ENCODE measurements around the gene ABCG4. TPM values are rescaled to one million over a fixed set of nuclear protein-coding genes. Genes with fewer than 3 reads are reported as not detected.
A peak's percentile ranks its signal among the peaks of the same experiment; 100 is the strongest.

ABCG4 gene
- total and polyA plus RNA-seq, 9 of the 15 experiments (the other 6 are each of a cell fraction or from before 2014, with no cell fraction given), result 0.03 to 0.11 (median 0.07) TPM; not detected in 4

- TF ChIP-seq, protein P1, sequence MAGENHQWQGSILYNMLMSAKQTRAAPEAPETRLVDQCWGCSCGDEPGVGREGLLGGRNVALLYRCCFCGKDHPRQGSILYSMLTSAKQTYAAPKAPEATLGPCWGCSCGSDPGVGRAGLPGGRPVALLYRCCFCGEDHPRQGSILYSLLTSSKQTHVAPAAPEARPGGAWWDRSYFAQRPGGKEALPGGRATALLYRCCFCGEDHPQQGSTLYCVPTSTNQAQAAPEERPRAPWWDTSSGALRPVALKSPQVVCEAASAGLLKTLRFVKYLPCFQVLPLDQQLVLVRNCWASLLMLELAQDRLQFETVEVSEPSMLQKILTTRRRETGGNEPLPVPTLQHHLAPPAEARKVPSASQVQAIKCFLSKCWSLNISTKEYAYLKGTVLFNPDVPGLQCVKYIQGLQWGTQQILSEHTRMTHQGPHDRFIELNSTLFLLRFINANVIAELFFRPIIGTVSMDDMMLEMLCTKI (IDR thresholded peaks at IDR 0.05; ENCODE audit: partially characterized antibody), result no peak
- TF ChIP-seq, protein P2, sequence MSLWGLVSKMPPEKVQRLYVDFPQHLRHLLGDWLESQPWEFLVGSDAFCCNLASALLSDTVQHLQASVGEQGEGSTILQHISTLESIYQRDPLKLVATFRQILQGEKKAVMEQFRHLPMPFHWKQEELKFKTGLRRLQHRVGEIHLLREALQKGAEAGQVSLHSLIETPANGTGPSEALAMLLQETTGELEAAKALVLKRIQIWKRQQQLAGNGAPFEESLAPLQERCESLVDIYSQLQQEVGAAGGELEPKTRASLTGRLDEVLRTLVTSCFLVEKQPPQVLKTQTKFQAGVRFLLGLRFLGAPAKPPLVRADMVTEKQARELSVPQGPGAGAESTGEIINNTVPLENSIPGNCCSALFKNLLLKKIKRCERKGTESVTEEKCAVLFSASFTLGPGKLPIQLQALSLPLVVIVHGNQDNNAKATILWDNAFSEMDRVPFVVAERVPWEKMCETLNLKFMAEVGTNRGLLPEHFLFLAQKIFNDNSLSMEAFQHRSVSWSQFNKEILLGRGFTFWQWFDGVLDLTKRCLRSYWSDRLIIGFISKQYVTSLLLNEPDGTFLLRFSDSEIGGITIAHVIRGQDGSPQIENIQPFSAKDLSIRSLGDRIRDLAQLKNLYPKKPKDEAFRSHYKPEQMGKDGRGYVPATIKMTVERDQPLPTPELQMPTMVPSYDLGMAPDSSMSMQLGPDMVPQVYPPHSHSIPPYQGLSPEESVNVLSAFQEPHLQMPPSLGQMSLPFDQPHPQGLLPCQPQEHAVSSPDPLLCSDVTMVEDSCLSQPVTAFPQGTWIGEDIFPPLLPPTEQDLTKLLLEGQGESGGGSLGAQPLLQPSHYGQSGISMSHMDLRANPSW (CRISPR knock-in tag; IDR thresholded peaks at IDR 0.05), result no peak
- TF ChIP-seq LEF1 (IDR thresholded peaks at IDR 0.05) (no peak), MED1 (CRISPR knock-in tag; IDR thresholded peaks at IDR 0.05; ENCODE audit: borderline replicate concordance) (no peak), ZC3H8 (IDR thresholded peaks at IDR 0.05) (no peak), KLF10 (CRISPR knock-in tag; IDR thresholded peaks at IDR 0.05) (no peak), TCF7 (IDR thresholded peaks at IDR 0.05; ENCODE audit: borderline replicate concordance) (no peak), RCOR1 (IDR thresholded peaks at IDR 0.05; ENCODE audit: borderline replicate concordance in 1 of 2, low read depth in 2 of 2, low read length in 2 of 2) (peak in 1 of 2 experiments; percentile 73; a peak in 2 of 4 replicates), ZSCAN32 (CRISPR knock-in tag; IDR thresholded peaks at IDR 0.05) (no peak), RBM17 (IDR thresholded peaks at IDR 0.05; ENCODE audit: borderline replicate concordance, low read depth, low read length) (no peak), ZC3H11A (IDR thresholded peaks at IDR 0.05; ENCODE audit: low read depth, low read length) (no peak), MCM3 (IDR thresholded peaks at IDR 0.05) (no peak), CREBBP (IDR thresholded peaks at IDR 0.05; ENCODE audit: low read depth, low read length) (no peak)
- TF ChIP-seq, protein P3, sequence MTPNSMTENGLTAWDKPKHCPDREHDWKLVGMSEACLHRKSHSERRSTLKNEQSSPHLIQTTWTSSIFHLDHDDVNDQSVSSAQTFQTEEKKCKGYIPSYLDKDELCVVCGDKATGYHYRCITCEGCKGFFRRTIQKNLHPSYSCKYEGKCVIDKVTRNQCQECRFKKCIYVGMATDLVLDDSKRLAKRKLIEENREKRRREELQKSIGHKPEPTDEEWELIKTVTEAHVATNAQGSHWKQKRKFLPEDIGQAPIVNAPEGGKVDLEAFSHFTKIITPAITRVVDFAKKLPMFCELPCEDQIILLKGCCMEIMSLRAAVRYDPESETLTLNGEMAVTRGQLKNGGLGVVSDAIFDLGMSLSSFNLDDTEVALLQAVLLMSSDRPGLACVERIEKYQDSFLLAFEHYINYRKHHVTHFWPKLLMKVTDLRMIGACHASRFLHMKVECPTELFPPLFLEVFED (CRISPR knock-in tag; conservative IDR thresholded peaks at IDR 0.05), result no peak
- TF ChIP-seq, protein P4, sequence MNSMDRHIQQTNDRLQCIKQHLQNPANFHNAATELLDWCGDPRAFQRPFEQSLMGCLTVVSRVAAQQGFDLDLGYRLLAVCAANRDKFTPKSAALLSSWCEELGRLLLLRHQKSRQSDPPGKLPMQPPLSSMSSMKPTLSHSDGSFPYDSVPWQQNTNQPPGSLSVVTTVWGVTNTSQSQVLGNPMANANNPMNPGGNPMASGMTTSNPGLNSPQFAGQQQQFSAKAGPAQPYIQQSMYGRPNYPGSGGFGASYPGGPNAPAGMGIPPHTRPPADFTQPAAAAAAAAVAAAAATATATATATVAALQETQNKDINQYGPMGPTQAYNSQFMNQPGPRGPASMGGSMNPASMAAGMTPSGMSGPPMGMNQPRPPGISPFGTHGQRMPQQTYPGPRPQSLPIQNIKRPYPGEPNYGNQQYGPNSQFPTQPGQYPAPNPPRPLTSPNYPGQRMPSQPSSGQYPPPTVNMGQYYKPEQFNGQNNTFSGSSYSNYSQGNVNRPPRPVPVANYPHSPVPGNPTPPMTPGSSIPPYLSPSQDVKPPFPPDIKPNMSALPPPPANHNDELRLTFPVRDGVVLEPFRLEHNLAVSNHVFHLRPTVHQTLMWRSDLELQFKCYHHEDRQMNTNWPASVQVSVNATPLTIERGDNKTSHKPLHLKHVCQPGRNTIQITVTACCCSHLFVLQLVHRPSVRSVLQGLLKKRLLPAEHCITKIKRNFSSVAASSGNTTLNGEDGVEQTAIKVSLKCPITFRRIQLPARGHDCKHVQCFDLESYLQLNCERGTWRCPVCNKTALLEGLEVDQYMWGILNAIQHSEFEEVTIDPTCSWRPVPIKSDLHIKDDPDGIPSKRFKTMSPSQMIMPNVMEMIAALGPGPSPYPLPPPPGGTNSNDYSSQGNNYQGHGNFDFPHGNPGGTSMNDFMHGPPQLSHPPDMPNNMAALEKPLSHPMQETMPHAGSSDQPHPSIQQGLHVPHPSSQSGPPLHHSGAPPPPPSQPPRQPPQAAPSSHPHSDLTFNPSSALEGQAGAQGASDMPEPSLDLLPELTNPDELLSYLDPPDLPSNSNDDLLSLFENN (IDR thresholded peaks at IDR 0.05; ENCODE audit: low read depth in 2 of 2, low read length in 2 of 2), result no peak
- TF ChIP-seq, protein P5, sequence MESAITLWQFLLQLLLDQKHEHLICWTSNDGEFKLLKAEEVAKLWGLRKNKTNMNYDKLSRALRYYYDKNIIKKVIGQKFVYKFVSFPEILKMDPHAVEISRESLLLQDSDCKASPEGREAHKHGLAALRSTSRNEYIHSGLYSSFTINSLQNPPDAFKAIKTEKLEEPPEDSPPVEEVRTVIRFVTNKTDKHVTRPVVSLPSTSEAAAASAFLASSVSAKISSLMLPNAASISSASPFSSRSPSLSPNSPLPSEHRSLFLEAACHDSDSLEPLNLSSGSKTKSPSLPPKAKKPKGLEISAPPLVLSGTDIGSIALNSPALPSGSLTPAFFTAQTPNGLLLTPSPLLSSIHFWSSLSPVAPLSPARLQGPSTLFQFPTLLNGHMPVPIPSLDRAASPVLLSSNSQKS (CRISPR knock-in tag; IDR thresholded peaks at IDR 0.05), result no peak
These were observed 4.4 kb downstream of the ABCG4 start (continued) for GRCh38 chr11:119153049-119153818.
